ENCODE results near the gene AADAT. TPM values are rescaled to one million over a fixed set of nuclear protein-coding genes. Genes with fewer than 3 reads are reported as not detected.
"Not testable (repeated sequence)": the region's sequence is repeated elsewhere in the genome, so short reads cannot be mapped to it uniquely, and the experiment has no call there.

AADAT gene
- total RNA-seq, 1 experiment from 2014 or later = 2.7 TPM

DNA sequence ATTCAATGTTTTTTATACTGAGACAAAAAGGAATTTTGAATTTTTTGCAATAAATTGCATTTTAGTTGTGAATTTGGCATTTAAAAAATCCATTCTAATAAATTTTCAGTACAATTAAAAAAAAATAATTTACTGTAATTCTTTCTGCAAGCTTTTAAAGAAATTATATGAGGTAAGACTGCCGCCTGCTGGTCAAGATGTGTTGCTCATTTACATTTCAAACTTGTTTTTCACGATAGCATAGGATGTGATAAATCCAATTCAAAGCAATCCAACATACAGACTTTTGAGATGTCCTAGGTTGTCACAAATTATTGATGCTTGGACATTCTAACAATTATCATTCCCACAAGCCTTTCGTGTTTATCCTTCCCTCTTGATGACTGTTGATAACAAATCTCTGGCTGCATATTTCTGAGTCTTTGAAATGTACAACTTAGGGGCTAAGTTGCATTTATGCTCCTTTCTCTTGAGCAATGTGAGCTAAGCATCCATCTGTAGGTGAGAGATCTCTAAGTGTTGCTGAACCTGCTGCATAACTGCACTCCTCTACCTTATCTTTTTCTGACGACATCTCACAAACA, 41.9 kb downstream of the AADAT start:
- no peak overlapping the region for H3K4me3 ChIP-seq (ENCODE audit: low read length)
- no peaks in the 10 kb centered on the region for H4K20me1 ChIP-seq (ENCODE audit: low read length)
- H3K9me3 ChIP-seq (ENCODE audit: low read length) = no peaks in the 10 kb centered on the region
- no peaks in the 10 kb centered on the region for H3F3A ChIP-seq (ENCODE audit: low read length, unreplicated experiment)
- no peak overlapping the region for H3K27ac ChIP-seq (ENCODE audit: low read length)
- DNase-seq = peak; percentile 65
- no peak overlapping the region for H3K9ac ChIP-seq (ENCODE audit: low read length)
- no peaks in the 10 kb centered on the region for H3K36me3 ChIP-seq (ENCODE audit: low read depth, low read length)
- POLR2A ChIA-PET (ENCODE audit: unreplicated experiment) = no interaction called here
- H3K27me3 ChIP-seq (ENCODE audit: low read length) = no peaks in the 10 kb centered on the region
- no TSS peak for BruUV-seq (replicated peaks)
- TF ChIP-seq, protein P1, sequence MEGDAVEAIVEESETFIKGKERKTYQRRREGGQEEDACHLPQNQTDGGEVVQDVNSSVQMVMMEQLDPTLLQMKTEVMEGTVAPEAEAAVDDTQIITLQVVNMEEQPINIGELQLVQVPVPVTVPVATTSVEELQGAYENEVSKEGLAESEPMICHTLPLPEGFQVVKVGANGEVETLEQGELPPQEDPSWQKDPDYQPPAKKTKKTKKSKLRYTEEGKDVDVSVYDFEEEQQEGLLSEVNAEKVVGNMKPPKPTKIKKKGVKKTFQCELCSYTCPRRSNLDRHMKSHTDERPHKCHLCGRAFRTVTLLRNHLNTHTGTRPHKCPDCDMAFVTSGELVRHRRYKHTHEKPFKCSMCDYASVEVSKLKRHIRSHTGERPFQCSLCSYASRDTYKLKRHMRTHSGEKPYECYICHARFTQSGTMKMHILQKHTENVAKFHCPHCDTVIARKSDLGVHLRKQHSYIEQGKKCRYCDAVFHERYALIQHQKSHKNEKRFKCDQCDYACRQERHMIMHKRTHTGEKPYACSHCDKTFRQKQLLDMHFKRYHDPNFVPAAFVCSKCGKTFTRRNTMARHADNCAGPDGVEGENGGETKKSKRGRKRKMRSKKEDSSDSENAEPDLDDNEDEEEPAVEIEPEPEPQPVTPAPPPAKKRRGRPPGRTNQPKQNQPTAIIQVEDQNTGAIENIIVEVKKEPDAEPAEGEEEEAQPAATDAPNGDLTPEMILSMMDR (conservative IDR thresholded peaks at IDR 0.05; ENCODE audit: low read depth, low read length) = peak; percentile 71
- TF ChIP-seq EZH2 (IDR thresholded peaks at IDR 0.05; ENCODE audit: low read length, unreplicated experiment) (no peak), EZH2phosphoT487 (IDR thresholded peaks at IDR 0.05; ENCODE audit: borderline replicate concordance, low read length) (no peak)
- no peak overlapping the region for H3K4me2 ChIP-seq (ENCODE audit: low read length)
- intact Hi-C loops (cut with micrococcal nuclease) = loop anchor here (1.0 kb wide), 3 partner anchors 238 to 435 kb away; no protein-coding TSS in a partner anchor
- H2AFZ ChIP-seq (ENCODE audit: low read length) = no peak overlapping the region
- no peaks in the 10 kb centered on the region for H3K9me2 ChIP-seq (replicated peaks; ENCODE audit: low read length)
- no peaks in the 10 kb centered on the region for H3K4me1 ChIP-seq (ENCODE audit: insufficient read depth, low read length)
- ATAC-seq = no peak
- CTCF ChIA-PET = interaction anchor here (0.6 to 0.7 kb wide), 2 partner anchors 16 to 238 kb away, joined by 3 to 5 read pairs; no protein-coding TSS in a partner anchor
- H3K79me2 ChIP-seq (ENCODE audit: low read length) = no peaks in the 10 kb centered on the region

DNA sequence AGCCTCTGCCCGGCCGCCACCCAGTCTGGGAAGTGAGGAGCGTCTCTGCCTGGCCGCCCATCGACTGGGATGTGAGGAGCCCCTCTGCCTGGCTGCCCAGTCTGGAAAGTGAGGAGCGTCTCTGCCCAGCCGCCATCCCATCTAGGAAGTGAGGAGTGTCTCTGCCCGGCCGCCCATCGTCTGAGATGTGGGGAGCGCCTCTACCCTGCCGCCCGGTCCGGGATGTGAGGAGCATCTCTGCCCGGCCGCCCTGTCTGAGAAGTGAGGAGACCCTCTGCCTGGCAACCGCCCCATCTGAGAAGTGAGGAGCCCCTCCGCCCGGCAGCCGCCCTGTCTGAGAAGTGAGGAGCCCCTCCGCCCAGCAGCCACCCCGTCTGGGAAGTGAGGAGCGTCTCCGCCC, 43.6 kb downstream of the AADAT start:
- H3K27me3 ChIP-seq (ENCODE audit: low read length); POLR2A ChIA-PET (ENCODE audit: unreplicated experiment); H3F3A ChIP-seq (ENCODE audit: low read length, unreplicated experiment); H3K4me1 ChIP-seq (ENCODE audit: insufficient read depth, low read length); H3K4me2 ChIP-seq (ENCODE audit: low read length); BruUV-seq (replicated peaks); DNase-seq; H3K36me3 ChIP-seq (ENCODE audit: low read depth, low read length); H3K79me2 ChIP-seq (ENCODE audit: low read length); H3K27ac ChIP-seq (ENCODE audit: low read length); CTCF ChIA-PET; H2AFZ ChIP-seq (ENCODE audit: low read length); H4K20me1 ChIP-seq (ENCODE audit: low read length); H3K9ac ChIP-seq (ENCODE audit: low read length); ATAC-seq; H3K9me2 ChIP-seq (replicated peaks; ENCODE audit: low read length); H3K9me3 ChIP-seq (ENCODE audit: low read length); intact Hi-C loops (cut with micrococcal nuclease); H3K4me3 ChIP-seq (ENCODE audit: low read length): not testable (repeated sequence)

DNA sequence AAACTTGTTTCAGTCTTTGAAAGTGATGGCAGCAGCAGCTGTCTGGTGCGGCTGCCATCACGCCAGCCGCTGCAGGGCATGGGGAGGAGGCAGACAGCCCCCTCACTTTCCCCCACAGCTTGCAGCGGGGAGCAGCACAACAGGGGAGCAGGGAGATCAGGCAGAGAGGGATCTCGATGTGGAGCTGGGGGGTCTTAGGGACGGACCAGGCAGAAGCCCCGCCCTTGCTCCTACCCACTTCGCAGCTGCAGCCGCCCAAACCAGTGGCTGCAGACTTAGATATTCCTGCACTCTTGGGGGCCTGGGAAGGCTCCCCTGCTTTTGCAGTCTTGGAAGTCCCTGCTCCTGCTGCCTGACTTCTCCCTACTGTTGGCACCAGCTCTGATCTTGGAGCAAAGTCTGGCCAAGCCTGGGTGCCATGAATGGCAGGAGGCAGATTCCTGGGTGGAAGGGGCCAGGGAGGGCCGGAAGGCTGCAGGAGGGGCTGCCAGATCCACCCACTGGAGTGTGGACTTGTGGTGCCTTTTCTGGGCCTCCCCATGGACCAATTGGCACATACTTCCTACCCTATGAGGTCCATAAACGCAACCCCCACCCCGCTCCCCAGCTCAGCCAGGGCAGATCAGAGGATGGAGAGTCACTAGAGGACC, 49.6 kb downstream of the AADAT start:
- TF ChIP-seq EZH2phosphoT487 (IDR thresholded peaks at IDR 0.05; ENCODE audit: borderline replicate concordance, low read length) (no peak), EZH2 (IDR thresholded peaks at IDR 0.05; ENCODE audit: low read length, unreplicated experiment) (no peak)
- TF ChIP-seq, protein P1 (conservative IDR thresholded peaks at IDR 0.05; ENCODE audit: low read depth, low read length) = no peak
- Histone ChIP-seq H2AFZ (ENCODE audit: low read length) (no peak overlapping the region), H3K36me3 (ENCODE audit: low read depth, low read length) (no peaks in the 10 kb centered on the region), H3K9ac (ENCODE audit: low read length) (no peak overlapping the region), H3K4me1 (ENCODE audit: insufficient read depth, low read length) (no peaks in the 10 kb centered on the region), H3F3A (ENCODE audit: low read length, unreplicated experiment) (no peaks in the 10 kb centered on the region), H3K4me3 (ENCODE audit: low read length) (no peak overlapping the region), H3K4me2 (ENCODE audit: low read length) (no peak overlapping the region), H3K79me2 (ENCODE audit: low read length) (no peaks in the 10 kb centered on the region), H3K27me3 (ENCODE audit: low read length) (0 out of 2 replicates have a peak, but pooled peaks cover 2% of the 10 kb centered on the region), H3K9me3 (ENCODE audit: low read length) (no peaks in the 10 kb centered on the region), H3K27ac (ENCODE audit: low read length) (no peak overlapping the region), H3K9me2 (replicated peaks; ENCODE audit: low read length) (no peaks in the 10 kb centered on the region), H4K20me1 (ENCODE audit: low read length) (no peaks in the 10 kb centered on the region)
- CTCF ChIA-PET = no interaction called here
- DNase-seq = no peak
- intact Hi-C loops (cut with micrococcal nuclease) = no loop called here
- POLR2A ChIA-PET (ENCODE audit: unreplicated experiment) = no interaction called here
- BruUV-seq (replicated peaks) = no TSS peak
- no peak for ATAC-seq

All from PC-3 (cell line).